ENCODE results near the gene SSBP3. TPM values are rescaled to one million over a fixed set of nuclear protein-coding genes. Genes with fewer than 3 reads are reported as not detected.

SSBP3 gene
- total RNA-seq, 1 experiment from 2014 or later, result 42.1 TPM

GRCh38 chr1:54262244-54262643, 143.9 kb downstream of the SSBP3 start:
- CTCF ChIA-PET, result interaction anchor here (0.6 kb wide), 1 partner anchor 227 kb away, joined by 3 read pairs; no protein-coding TSS in a partner anchor
- Mint-ChIP-seq H3K4me3 (ENCODE audit: unreplicated experiment) (no peak overlapping the region), H3K27me3 (ENCODE audit: insufficient read depth, unreplicated experiment) (no peaks in the 10 kb centered on the region), H3K36me3 (ENCODE audit: insufficient read depth, unreplicated experiment) (no peaks in the 10 kb centered on the region), H3K4me1 (ENCODE audit: low read depth, unreplicated experiment) (no peaks in the 10 kb centered on the region), H3K27ac (ENCODE audit: unreplicated experiment) (no peak overlapping the region), H3K9me3 (ENCODE audit: unreplicated experiment) (no peaks in the 10 kb centered on the region)
- DNase-seq, result no peak
- TF ChIP-seq, protein P1, sequence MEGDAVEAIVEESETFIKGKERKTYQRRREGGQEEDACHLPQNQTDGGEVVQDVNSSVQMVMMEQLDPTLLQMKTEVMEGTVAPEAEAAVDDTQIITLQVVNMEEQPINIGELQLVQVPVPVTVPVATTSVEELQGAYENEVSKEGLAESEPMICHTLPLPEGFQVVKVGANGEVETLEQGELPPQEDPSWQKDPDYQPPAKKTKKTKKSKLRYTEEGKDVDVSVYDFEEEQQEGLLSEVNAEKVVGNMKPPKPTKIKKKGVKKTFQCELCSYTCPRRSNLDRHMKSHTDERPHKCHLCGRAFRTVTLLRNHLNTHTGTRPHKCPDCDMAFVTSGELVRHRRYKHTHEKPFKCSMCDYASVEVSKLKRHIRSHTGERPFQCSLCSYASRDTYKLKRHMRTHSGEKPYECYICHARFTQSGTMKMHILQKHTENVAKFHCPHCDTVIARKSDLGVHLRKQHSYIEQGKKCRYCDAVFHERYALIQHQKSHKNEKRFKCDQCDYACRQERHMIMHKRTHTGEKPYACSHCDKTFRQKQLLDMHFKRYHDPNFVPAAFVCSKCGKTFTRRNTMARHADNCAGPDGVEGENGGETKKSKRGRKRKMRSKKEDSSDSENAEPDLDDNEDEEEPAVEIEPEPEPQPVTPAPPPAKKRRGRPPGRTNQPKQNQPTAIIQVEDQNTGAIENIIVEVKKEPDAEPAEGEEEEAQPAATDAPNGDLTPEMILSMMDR (IDR thresholded peaks at IDR 0.05; ENCODE audit: insufficient read depth in 1 of 2, low read depth in 1 of 2, low read length in 1 of 2, severe bottlenecking in 1 of 2, unreplicated experiment in 1 of 2), result no peak
- Histone ChIP-seq H3K4me1 (no peaks in the 10 kb centered on the region), H3K27me3 (replicated peaks; ENCODE audit: control insufficient read depth, insufficient read depth, low read length) (no peaks in the 10 kb centered on the region), H3K4me3 (ENCODE audit: low read depth, low read length) (no peak overlapping the region), H3K36me3 (ENCODE audit: control insufficient read depth, insufficient read depth, low read length) (no peaks in the 10 kb centered on the region), H3K9me3 (no peaks in the 10 kb centered on the region)
- intact Hi-C loops (cut with micrococcal nuclease; ENCODE audit: unreplicated experiment), result no loop called here
- POLR2A ChIA-PET, result interaction anchor here (0.5 kb wide), 1 partner anchor 521 kb away, joined by 3 read pairs; no protein-coding TSS in a partner anchor
- BruUV-seq (replicated peaks), result no TSS peak

GRCh38 chr1:54260810-54261209, 145.4 kb downstream of the SSBP3 start:
- H3K4me3 Mint-ChIP-seq (ENCODE audit: unreplicated experiment), result no peak overlapping the region
- Histone ChIP-seq H3K27me3 (replicated peaks; ENCODE audit: control insufficient read depth, insufficient read depth, low read length) (no peaks in the 10 kb centered on the region), H3K36me3 (ENCODE audit: control insufficient read depth, insufficient read depth, low read length) (no peaks in the 10 kb centered on the region), H3K4me3 (ENCODE audit: low read depth, low read length) (no peak overlapping the region), H3K9me3 (no peaks in the 10 kb centered on the region), H3K4me1 (no peaks in the 10 kb centered on the region)
- ChIA-PET CTCF (no interaction called here), POLR2A (no interaction called here)
- no TSS peak for BruUV-seq (replicated peaks)
- no peaks in the 10 kb centered on the region for H3K36me3 Mint-ChIP-seq (ENCODE audit: insufficient read depth, unreplicated experiment)
- H3K27ac Mint-ChIP-seq (ENCODE audit: unreplicated experiment), result no peak overlapping the region
- no peaks in the 10 kb centered on the region for H3K27me3 Mint-ChIP-seq (ENCODE audit: insufficient read depth, unreplicated experiment)
- intact Hi-C loops (cut with micrococcal nuclease; ENCODE audit: unreplicated experiment), result no loop called here
- no peak for DNase-seq
- no peaks in the 10 kb centered on the region for H3K9me3 Mint-ChIP-seq (ENCODE audit: unreplicated experiment)
- H3K4me1 Mint-ChIP-seq (ENCODE audit: low read depth, unreplicated experiment), result no peaks in the 10 kb centered on the region
- TF ChIP-seq, protein P1 (IDR thresholded peaks at IDR 0.05; ENCODE audit: insufficient read depth in 1 of 2, low read depth in 1 of 2, low read length in 1 of 2, severe bottlenecking in 1 of 2, unreplicated experiment in 1 of 2), result no peak

DNA sequence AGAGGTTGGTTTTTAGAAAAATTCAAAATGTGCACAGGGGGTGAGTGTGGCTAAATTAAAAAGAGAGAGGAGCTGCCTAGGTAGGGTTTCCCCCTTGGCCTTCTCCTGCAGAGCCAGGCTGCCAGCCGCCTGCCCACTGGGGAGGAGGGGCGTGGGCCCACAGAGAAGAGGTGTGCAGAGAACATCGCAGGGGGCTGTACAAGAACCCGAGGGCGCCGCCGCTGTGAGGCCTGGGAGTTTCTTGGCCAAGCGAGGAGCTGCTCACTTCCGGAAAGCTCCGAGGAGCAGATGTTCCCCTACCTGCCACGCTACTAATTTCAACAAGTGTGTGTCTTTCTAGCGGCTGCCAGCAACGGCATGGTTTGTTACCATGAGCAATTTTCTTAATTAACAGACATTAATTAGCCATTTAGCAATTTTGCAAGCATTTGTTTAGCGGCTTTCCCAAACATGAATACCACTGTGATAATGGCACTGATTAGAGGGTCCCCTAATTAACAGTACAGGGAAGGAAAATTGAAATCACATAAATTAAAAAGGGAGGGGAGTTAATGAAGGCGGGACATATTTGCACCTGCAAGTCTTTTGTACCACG, 146.6 kb downstream of the SSBP3 start:
- Histone ChIP-seq H3K36me3 (ENCODE audit: control insufficient read depth, insufficient read depth, low read length) (no peaks in the 10 kb centered on the region), H3K27me3 (replicated peaks; ENCODE audit: control insufficient read depth, insufficient read depth, low read length) (no peaks in the 10 kb centered on the region), H3K4me1 (no peaks in the 10 kb centered on the region), H3K4me3 (ENCODE audit: low read depth, low read length) (no peak overlapping the region), H3K9me3 (no peaks in the 10 kb centered on the region)
- Mint-ChIP-seq H3K36me3 (ENCODE audit: insufficient read depth, unreplicated experiment) (no peaks in the 10 kb centered on the region), H3K27me3 (ENCODE audit: insufficient read depth, unreplicated experiment) (no peaks in the 10 kb centered on the region), H3K9me3 (ENCODE audit: unreplicated experiment) (no peaks in the 10 kb centered on the region), H3K4me1 (ENCODE audit: low read depth, unreplicated experiment) (no peaks in the 10 kb centered on the region), H3K27ac (ENCODE audit: unreplicated experiment) (no peak overlapping the region), H3K4me3 (ENCODE audit: unreplicated experiment) (no peak overlapping the region)
- intact Hi-C loops (cut with micrococcal nuclease; ENCODE audit: unreplicated experiment), result no loop called here
- TF ChIP-seq, protein P1 (IDR thresholded peaks at IDR 0.05; ENCODE audit: insufficient read depth in 1 of 2, low read depth in 1 of 2, low read length in 1 of 2, severe bottlenecking in 1 of 2, unreplicated experiment in 1 of 2), result no peak
- ChIA-PET POLR2A (no interaction called here), CTCF (no interaction called here)
- DNase-seq, result no peak
- BruUV-seq (replicated peaks), result no TSS peak
